HG03439 (cell line): ENCODE measurements around the gene INSYN2B.

Source experiments
- ATAC-seq: cut with Tn5 transposase; IDR thresholded peaks from one replicate; pipeline ENCODE4 v1.9.1; 2021; ENCODE audit warnings: mild to moderate bottlenecking, moderate library complexity; ENCODE audit not compliant: unreplicated experiment

The INSYN2B gene

GRCh38 chr5:169934990-169935389, 45.3 kb downstream of the INSYN2B start:
- ATAC-seq = no peak

- no peak for ATAC-seq
Measured at GRCh38 chr5:169933616-169934015, 46.7 kb downstream of the INSYN2B start.

- no peak for ATAC-seq
Measured at GRCh38 chr5:169933127-169933526, 47.2 kb downstream of the INSYN2B start.

- no peak for ATAC-seq
Measured at GRCh38 chr5:169923988-169924387, 56.3 kb downstream of the INSYN2B start.

GRCh38 chr5:169922474-169922873, 57.8 kb downstream of the INSYN2B start:
- ATAC-seq = no peak

GRCh38 chr5:169921949-169922348, 58.3 kb downstream of the INSYN2B start:
- no peak for ATAC-seq

GRCh38 chr5:169921384-169921783, 58.9 kb downstream of the INSYN2B start:
- ATAC-seq = no peak

- ATAC-seq = no peak
Measured at GRCh38 chr5:169920474-169920873, 59.8 kb downstream of the INSYN2B start.

- ATAC-seq = no peak
Measured at GRCh38 chr5:169918228-169918627, 62.1 kb downstream of the INSYN2B start.

GRCh38 chr5:169917500-169917899, 62.8 kb downstream of the INSYN2B start:
- no peak for ATAC-seq

GRCh38 chr5:169914766-169915165, 65.5 kb downstream of the INSYN2B start:
- ATAC-seq = no peak

- no peak for ATAC-seq
Measured at GRCh38 chr5:169913479-169913878, 66.8 kb downstream of the INSYN2B start.

GRCh38 chr5:169911448-169912212, 68.7 kb downstream of the INSYN2B start:
- no peak for ATAC-seq

- no peak for ATAC-seq
Measured at GRCh38 chr5:169910393-169910792, 69.9 kb downstream of the INSYN2B start.

- no peak for ATAC-seq
Measured at GRCh38 chr5:169909945-169910344, 70.3 kb downstream of the INSYN2B start.

GRCh38 chr5:169908864-169909263, 71.4 kb downstream of the INSYN2B start:
- no peak for ATAC-seq

GRCh38 chr5:169906745-169907649, 73.3 kb downstream of the INSYN2B start:
- no peak for ATAC-seq

- no peak for ATAC-seq
Measured at GRCh38 chr5:169905017-169905416, 75.3 kb downstream of the INSYN2B start.

GRCh38 chr5:169904508-169904907, 75.8 kb downstream of the INSYN2B start:
- ATAC-seq = no peak

- no peak for ATAC-seq
Measured at GRCh38 chr5:169904059-169904458, 76.2 kb downstream of the INSYN2B start.

GRCh38 chr5:169901896-169902295, 78.4 kb downstream of the INSYN2B start:
- ATAC-seq = no peak

- ATAC-seq = no peak
Measured at GRCh38 chr5:169897481-169897880, 82.8 kb downstream of the INSYN2B start.
